ENCODE measurements around the gene MRPS6. TPM values are rescaled to one million over a fixed set of nuclear protein-coding genes. Genes with fewer than 3 reads are reported as not detected.

MRPS6 gene
- total and polyA plus RNA-seq, 2 of the 13 experiments (the other 11 are each of a cell fraction or from before 2014, with no cell fraction given), result 14.2 to 26.9 TPM

DNA sequence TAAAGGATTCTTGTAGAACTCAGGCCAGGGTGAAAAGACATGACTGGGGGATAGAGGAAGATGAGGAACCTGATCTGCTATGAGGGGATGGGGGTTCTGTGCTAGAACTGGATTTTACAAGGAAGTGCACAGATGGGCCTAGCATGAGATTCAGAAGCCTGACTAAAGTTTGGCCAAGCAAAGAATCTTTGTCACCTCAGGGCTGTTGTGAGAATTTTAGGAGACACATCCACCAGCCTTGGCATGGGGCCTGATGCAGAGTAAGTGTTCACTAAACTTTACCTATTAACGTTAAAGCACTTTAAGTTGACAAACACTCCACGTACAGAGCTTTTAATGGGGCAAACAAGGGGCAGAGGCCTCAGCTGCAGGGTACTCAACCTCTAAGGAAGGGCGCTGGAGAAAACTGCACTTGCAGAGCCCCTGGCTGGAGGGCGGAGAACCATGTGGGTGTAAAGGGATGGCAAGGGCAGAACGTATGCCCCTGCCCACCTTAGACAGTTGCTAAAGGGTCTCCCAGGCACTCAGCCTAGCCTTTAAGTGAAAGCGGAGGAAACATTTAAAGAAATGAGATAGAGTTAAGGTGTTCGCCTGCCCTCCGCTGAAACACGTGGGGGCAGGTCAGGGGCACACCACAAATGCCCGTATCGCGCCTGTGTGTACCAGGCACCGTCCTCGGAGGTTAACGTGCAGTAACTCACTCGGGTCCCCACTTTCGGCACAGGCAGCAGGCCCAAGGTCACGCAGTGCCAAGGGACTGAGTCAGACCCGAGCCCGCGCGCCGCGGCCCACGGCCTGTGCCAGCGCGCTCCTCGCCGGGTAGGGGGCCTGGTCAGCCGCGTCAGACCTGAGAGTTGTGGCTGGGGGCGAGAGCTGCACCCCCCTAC is 990 bp upstream of the MRPS6 start (continued):
- TF ChIP-seq, protein P1, sequence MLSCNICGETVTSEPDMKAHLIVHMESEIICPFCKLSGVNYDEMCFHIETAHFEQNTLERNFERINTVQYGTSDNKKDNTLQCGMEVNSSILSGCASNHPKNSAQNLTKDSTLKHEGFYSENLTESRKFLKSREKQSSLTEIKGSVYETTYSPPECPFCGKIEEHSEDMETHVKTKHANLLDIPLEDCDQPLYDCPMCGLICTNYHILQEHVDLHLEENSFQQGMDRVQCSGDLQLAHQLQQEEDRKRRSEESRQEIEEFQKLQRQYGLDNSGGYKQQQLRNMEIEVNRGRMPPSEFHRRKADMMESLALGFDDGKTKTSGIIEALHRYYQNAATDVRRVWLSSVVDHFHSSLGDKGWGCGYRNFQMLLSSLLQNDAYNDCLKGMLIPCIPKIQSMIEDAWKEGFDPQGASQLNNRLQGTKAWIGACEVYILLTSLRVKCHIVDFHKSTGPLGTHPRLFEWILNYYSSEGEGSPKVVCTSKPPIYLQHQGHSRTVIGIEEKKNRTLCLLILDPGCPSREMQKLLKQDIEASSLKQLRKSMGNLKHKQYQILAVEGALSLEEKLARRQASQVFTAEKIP (CRISPR knock-in tag; IDR thresholded peaks at IDR 0.05; ENCODE audit: borderline replicate concordance), result no peak
- no peak for TF ChIP-seq ARNT2 (CRISPR knock-in tag; IDR thresholded peaks at IDR 0.05; ENCODE audit: low read depth)
- TF ChIP-seq, protein P2, sequence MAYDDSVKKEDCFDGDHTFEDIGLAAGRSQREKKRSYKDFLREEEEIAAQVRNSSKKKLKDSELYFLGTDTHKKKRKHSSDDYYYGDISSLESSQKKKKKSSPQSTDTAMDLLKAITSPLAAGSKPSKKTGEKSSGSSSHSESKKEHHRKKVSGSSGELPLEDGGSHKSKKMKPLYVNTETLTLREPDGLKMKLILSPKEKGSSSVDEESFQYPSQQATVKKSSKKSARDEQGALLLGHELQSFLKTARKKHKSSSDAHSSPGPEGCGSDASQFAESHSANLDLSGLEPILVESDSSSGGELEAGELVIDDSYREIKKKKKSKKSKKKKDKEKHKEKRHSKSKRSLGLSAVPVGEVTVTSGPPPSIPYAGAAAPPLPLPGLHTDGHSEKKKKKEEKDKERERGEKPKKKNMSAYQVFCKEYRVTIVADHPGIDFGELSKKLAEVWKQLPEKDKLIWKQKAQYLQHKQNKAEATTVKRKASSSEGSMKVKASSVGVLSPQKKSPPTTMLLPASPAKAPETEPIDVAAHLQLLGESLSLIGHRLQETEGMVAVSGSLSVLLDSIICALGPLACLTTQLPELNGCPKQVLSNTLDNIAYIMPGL (CRISPR knock-in tag; IDR thresholded peaks at IDR 0.05; ENCODE audit: borderline replicate concordance in 1 of 2, low read depth in 1 of 2), result 0 out of 4 replicates have a peak, but pooled peaks have one; percentile 7 to 28
- TF ChIP-seq, protein P3, sequence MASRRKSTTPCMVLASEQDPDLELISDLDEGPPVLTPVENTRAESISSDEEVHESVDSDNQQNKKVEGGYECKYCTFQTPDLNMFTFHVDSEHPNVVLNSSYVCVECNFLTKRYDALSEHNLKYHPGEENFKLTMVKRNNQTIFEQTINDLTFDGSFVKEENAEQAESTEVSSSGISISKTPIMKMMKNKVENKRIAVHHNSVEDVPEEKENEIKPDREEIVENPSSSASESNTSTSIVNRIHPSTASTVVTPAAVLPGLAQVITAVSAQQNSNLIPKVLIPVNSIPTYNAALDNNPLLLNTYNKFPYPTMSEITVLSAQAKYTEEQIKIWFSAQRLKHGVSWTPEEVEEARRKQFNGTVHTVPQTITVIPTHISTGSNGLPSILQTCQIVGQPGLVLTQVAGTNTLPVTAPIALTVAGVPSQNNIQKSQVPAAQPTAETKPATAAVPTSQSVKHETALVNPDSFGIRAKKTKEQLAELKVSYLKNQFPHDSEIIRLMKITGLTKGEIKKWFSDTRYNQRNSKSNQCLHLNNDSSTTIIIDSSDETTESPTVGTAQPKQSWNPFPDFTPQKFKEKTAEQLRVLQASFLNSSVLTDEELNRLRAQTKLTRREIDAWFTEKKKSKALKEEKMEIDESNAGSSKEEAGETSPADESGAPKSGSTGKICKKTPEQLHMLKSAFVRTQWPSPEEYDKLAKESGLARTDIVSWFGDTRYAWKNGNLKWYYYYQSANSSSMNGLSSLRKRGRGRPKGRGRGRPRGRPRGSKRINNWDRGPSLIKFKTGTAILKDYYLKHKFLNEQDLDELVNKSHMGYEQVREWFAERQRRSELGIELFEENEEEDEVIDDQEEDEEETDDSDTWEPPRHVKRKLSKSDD (CRISPR knock-in tag; IDR thresholded peaks at IDR 0.05; ENCODE audit: low read depth), result 0 out of 2 replicates have a peak, but pooled peaks have one; percentile 42

Data from HepG2 (cell line).